ENCODE measurements around the gene CFAP65.

The CFAP65 gene

GRCh38 chr2:219029829-219030165 is 11.5 kb downstream of the CFAP65 start:
- no peak overlapping the region for H3K4me3 ChIP-seq (ENCODE audit: extremely low read depth, insufficient read depth, low read length, poor library complexity, severe bottlenecking)

DNA sequence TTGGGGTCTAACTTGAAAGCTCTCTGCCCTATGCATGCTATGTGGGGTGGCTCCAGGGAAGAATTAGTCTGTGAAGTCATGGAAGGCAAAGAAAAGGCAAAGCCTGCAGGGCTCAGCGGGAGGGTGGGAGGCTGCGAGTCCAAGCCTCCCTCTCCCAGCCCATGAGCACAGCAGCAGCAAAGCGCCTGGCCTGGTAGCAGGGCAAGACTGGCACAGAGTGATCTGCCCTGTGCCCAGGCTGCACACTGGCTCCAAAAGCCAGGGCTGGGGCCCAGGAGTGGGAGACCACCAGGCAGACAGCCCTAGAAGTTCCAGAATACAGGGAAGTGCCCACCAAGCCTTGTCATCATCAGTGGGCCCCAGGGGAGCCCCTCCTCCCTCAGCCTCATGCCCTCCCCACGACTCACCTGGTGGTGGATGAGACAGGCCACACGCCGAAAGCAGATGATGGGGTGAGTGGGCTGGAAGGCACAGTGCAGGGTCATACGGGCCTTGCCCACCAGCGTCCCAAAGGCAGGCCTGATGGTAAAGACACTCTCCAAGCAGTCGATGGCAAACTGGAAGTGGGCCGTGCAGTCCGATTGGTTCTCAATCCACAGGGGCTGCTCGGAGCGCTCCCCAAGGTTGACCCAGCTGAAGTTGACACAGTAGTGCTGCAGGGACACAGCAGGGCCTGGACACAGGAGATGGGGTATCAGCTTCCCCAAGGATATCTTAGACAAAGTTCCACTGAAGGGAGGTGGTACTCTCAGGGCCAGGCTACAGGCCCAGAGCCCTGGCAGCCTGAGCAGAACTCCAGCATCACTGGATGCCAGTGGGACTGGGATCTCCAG is 12.1 kb downstream of the CFAP65 start:
- WGBS, 2 experiments (ENCODE audit: insufficient coverage in 2 of 2), result 72 to 74% methylated on average over 12 to 13 of the region's 13 CpGs
- H3K27ac ChIP-seq (ENCODE audit: low read depth, low read length, severe bottlenecking), result no peak overlapping the region
- no peak overlapping the region for H3K4me3 ChIP-seq (ENCODE audit: extremely low read depth, insufficient read depth, low read length, poor library complexity, severe bottlenecking)
- H3K36me3 ChIP-seq (ENCODE audit: control insufficient read depth, insufficient read depth, low read length), result no peaks in the 10 kb centered on the region
- H3K4me1 ChIP-seq (ENCODE audit: control insufficient read depth, insufficient read depth, low read length, poor library complexity, severe bottlenecking), result no peaks in the 10 kb centered on the region
- no peaks in the 10 kb centered on the region for H3K9me3 ChIP-seq (ENCODE audit: control insufficient read depth, low read length)

More at GRCh38 chr2:219029829-219030165, 11.5 kb downstream of the CFAP65 start:
- no peaks in the 10 kb centered on the region for H3K4me1 ChIP-seq (ENCODE audit: control insufficient read depth, insufficient read depth, low read length, poor library complexity, severe bottlenecking)
- WGBS, 2 experiments (ENCODE audit: insufficient coverage in 2 of 2), result 40 to 60% methylated on average over 7 to 8 of the region's 9 CpGs
- no peaks in the 10 kb centered on the region for H3K36me3 ChIP-seq (ENCODE audit: control insufficient read depth, insufficient read depth, low read length)
- no peak overlapping the region for H3K27ac ChIP-seq (ENCODE audit: low read depth, low read length, severe bottlenecking)
- no peaks in the 10 kb centered on the region for H3K9me3 ChIP-seq (ENCODE audit: control insufficient read depth, low read length)

GRCh38 chr2:219028141-219028540 is 13.2 kb downstream of the CFAP65 start:
- H3K4me1 ChIP-seq (ENCODE audit: control insufficient read depth, insufficient read depth, low read length, poor library complexity, severe bottlenecking), result no peaks in the 10 kb centered on the region
- no peak overlapping the region for H3K4me3 ChIP-seq (ENCODE audit: extremely low read depth, insufficient read depth, low read length, poor library complexity, severe bottlenecking)
- no peaks in the 10 kb centered on the region for H3K36me3 ChIP-seq (ENCODE audit: control insufficient read depth, insufficient read depth, low read length)
- no peaks in the 10 kb centered on the region for H3K9me3 ChIP-seq (ENCODE audit: control insufficient read depth, low read length)
- WGBS, 2 experiments (ENCODE audit: insufficient coverage in 2 of 2), result 25 to 80% methylated on average over 1 to 5 of the region's 5 CpGs
- H3K27ac ChIP-seq (ENCODE audit: low read depth, low read length, severe bottlenecking), result no peak overlapping the region

- WGBS, 2 experiments (ENCODE audit: insufficient coverage in 2 of 2), result 91 to 93% methylated on average over 16 to 21 of the region's 22 CpGs
- Histone ChIP-seq H3K9me3 (ENCODE audit: control insufficient read depth, low read length) (no peaks in the 10 kb centered on the region), H3K27ac (ENCODE audit: low read depth, low read length, severe bottlenecking) (no peak overlapping the region), H3K36me3 (ENCODE audit: control insufficient read depth, insufficient read depth, low read length) (no peaks in the 10 kb centered on the region), H3K4me3 (ENCODE audit: extremely low read depth, insufficient read depth, low read length, poor library complexity, severe bottlenecking) (no peak overlapping the region), H3K4me1 (ENCODE audit: control insufficient read depth, insufficient read depth, low read length, poor library complexity, severe bottlenecking) (no peaks in the 10 kb centered on the region)
Observed at GRCh38 chr2:219027511-219028055, 13.7 kb downstream of the CFAP65 start.

DNA sequence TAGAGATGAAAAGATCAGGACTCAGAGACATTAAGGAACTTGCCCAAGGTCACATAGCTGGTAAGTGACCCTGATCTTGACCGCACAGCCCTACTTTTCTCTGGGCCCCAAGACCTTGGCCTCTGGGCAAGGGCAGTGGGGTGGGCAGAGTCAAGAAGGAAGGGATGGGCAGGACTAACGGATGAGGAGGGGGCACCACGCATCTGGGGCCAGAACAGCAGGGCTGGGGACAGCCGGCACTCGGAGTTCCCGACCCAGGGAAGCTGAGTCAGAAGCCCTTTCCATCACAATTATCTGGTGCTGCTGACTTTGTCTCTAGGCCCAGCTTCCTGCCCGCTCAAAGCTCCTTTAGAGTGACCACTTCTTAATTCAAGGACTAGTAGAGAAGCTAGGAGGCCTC is 14.4 kb downstream of the CFAP65 start:
- Histone ChIP-seq H3K36me3 (ENCODE audit: control insufficient read depth, insufficient read depth, low read length) (no peaks in the 10 kb centered on the region), H3K9me3 (ENCODE audit: control insufficient read depth, low read length) (no peaks in the 10 kb centered on the region), H3K4me3 (ENCODE audit: extremely low read depth, insufficient read depth, low read length, poor library complexity, severe bottlenecking) (no peak overlapping the region), H3K27ac (ENCODE audit: low read depth, low read length, severe bottlenecking) (no peak overlapping the region), H3K4me1 (ENCODE audit: control insufficient read depth, insufficient read depth, low read length, poor library complexity, severe bottlenecking) (no peaks in the 10 kb centered on the region)
- 72 to 77% methylated on average over 6 to 7 of the region's 7 CpGs for WGBS, 2 experiments (ENCODE audit: insufficient coverage in 2 of 2)

DNA sequence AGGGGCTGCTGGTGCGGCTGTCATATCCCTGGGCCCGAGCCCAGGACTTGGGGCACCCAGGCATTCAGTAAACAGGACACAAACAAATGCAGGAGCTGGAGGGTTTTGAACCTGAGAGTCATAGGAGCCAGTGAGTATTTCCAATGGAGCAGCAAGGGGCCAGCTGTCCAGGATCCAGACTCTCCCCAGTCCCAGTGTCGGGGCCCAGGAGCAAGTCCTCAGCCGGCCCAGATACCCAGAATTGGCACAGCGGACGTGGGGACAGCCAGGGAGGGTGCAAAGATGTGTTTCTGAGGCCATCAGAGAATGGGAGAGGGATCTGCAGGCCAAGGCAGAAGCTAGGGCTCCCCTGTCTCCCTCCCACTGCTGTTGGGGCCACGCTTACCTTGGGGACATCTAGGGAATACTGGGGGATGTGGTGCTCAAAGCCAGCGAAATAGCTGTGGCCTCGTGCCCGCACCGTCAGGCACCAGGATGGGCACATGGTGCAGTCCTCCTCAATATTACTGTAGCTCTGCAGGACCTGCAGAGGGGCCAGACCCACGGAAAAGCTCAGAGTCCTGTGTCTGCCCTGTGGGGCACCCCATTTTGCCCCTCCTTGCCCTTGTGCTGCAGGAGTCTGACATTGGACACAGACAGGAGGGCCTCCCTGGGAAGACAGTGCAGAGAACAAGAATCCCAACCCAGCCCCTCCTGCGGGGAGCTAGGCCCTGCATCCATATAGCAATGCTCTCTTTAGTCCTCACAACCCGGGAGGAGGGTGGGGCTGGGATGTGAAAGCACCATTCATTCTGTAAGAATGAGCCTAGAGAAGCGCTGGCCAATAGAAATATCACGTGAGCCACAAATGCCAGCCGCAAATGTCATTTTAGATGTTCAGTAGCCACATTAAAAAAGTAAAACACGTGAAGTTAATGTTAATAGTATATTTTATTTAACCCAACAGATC is 15.4 kb downstream of the CFAP65 start:
- Histone ChIP-seq H3K27ac (ENCODE audit: low read depth, low read length, severe bottlenecking) (no peak overlapping the region), H3K36me3 (ENCODE audit: control insufficient read depth, insufficient read depth, low read length) (no peaks in the 10 kb centered on the region), H3K4me1 (ENCODE audit: control insufficient read depth, insufficient read depth, low read length, poor library complexity, severe bottlenecking) (no peaks in the 10 kb centered on the region), H3K4me3 (ENCODE audit: extremely low read depth, insufficient read depth, low read length, poor library complexity, severe bottlenecking) (no peak overlapping the region), H3K9me3 (ENCODE audit: control insufficient read depth, low read length) (no peaks in the 10 kb centered on the region)
- 85 to 88% methylated on average over 13 to 14 of the region's 18 CpGs for WGBS, 2 experiments (ENCODE audit: insufficient coverage in 2 of 2)

DNA sequence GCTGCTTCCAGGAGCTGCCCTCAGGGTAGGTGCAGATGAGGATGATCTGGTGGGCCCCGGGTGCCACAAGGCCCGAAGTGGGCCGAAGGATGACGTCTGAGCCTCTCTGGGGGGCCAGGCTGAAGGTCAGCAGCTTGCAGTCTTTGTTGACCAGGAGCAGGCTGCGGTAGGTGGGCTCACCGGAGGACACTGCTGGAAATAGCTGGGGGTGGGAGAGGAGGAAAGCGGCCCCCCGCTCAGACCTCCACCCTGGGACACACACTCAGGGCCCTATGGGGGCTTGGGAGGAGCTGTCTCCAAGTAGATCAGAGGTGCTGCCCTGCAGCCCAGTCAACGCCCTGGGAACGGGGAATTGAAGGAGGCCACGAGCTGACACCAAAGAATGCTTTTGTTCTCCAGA is 17.3 kb downstream of the CFAP65 start:
- H3K36me3 ChIP-seq (ENCODE audit: control insufficient read depth, insufficient read depth, low read length), result no peaks in the 10 kb centered on the region
- H3K4me1 ChIP-seq (ENCODE audit: control insufficient read depth, insufficient read depth, low read length, poor library complexity, severe bottlenecking), result no peaks in the 10 kb centered on the region
- 53 to 89% methylated on average over 3 to 7 of the region's 11 CpGs for WGBS, 2 experiments (ENCODE audit: insufficient coverage in 2 of 2)
- H3K9me3 ChIP-seq (ENCODE audit: control insufficient read depth, low read length), result no peaks in the 10 kb centered on the region
- no peak overlapping the region for H3K4me3 ChIP-seq (ENCODE audit: extremely low read depth, insufficient read depth, low read length, poor library complexity, severe bottlenecking)
- no peak overlapping the region for H3K27ac ChIP-seq (ENCODE audit: low read depth, low read length, severe bottlenecking)

DNA sequence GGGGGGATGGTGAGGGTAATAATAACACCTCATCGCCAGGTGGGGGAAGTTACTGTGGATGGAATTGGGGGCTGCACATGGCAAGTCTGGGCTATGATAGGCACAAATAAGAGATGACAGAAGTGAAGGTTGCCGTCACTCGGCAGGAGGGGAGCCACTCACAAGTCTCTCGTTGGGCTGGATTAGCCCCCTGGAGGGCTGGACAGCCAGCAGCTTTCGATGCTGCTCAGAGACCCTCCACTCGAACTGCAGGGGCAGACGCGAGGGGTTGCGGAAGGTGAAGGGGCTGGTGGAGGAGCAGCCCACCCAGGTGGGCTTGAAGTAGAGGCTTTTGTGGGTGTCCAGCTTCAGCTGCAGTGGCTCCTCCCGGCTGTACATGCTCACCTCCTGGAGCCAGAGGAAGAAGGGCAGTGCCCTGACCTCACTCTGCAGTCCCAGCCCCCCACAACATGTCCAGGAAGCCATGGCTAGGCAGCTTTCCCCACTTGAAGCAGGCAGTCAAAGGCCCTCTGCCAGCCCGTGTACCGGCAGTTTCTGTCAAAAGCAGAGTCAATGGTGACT is 18.2 kb downstream of the CFAP65 start:
- Histone ChIP-seq H3K36me3 (ENCODE audit: control insufficient read depth, insufficient read depth, low read length) (no peaks in the 10 kb centered on the region), H3K4me1 (ENCODE audit: control insufficient read depth, insufficient read depth, low read length, poor library complexity, severe bottlenecking) (no peaks in the 10 kb centered on the region), H3K27ac (ENCODE audit: low read depth, low read length, severe bottlenecking) (no peak overlapping the region), H3K9me3 (ENCODE audit: control insufficient read depth, low read length) (no peaks in the 10 kb centered on the region), H3K4me3 (ENCODE audit: extremely low read depth, insufficient read depth, low read length, poor library complexity, severe bottlenecking) (no peak overlapping the region)
- WGBS, 2 experiments (ENCODE audit: insufficient coverage in 2 of 2), result 90 to 91% methylated on average over 10 to 12 of the region's 12 CpGs

DNA sequence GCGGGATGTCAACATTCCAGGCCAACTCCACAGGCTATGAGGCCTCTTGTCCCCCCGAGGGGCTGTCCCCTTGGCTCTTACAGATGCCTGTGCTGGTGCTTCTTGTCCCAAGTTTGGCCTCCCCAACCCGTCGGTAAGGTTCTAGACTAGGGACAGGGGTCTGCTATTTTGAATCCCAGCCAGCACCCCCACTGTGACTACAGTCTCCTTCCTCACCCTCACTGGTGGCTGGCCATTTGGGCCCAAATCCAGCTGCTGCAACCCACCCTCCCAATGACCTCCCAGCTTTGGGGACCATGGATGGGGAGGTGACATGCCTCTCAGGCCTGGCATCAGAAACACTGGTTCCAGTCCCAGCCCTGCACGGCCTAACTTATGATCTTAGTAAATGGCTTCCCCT is 18.7 kb downstream of the CFAP65 start:
- Histone ChIP-seq H3K9me3 (ENCODE audit: control insufficient read depth, low read length) (no peaks in the 10 kb centered on the region), H3K4me3 (ENCODE audit: extremely low read depth, insufficient read depth, low read length, poor library complexity, severe bottlenecking) (no peak overlapping the region), H3K27ac (ENCODE audit: low read depth, low read length, severe bottlenecking) (no peak overlapping the region), H3K4me1 (ENCODE audit: control insufficient read depth, insufficient read depth, low read length, poor library complexity, severe bottlenecking) (no peaks in the 10 kb centered on the region), H3K36me3 (ENCODE audit: control insufficient read depth, insufficient read depth, low read length) (no peaks in the 10 kb centered on the region)
- 78 to 88% methylated on average over 2 to 4 of the region's 5 CpGs for WGBS, 2 experiments (ENCODE audit: insufficient coverage in 2 of 2)

- WGBS, 2 experiments (ENCODE audit: insufficient coverage in 2 of 2), result 88 to 94% methylated on average over 7 to 11 of the region's 12 CpGs
Observed at GRCh38 chr2:219022041-219022440, 19.3 kb downstream of the CFAP65 start.

More at GRCh38 chr2:219022041-219022440, 19.3 kb downstream of the CFAP65 start:
- no peak overlapping the region for H3K4me3 ChIP-seq (ENCODE audit: extremely low read depth, insufficient read depth, low read length, poor library complexity, severe bottlenecking)
- H3K27ac ChIP-seq (ENCODE audit: low read depth, low read length, severe bottlenecking), result no peak overlapping the region
- H3K4me1 ChIP-seq (ENCODE audit: control insufficient read depth, insufficient read depth, low read length, poor library complexity, severe bottlenecking), result no peaks in the 10 kb centered on the region
- no peaks in the 10 kb centered on the region for H3K36me3 ChIP-seq (ENCODE audit: control insufficient read depth, insufficient read depth, low read length)
- no peaks in the 10 kb centered on the region for H3K9me3 ChIP-seq (ENCODE audit: control insufficient read depth, low read length)
